ENCODE measurements around the gene TEKTIP1.
A peak's percentile ranks its signal among the peaks of the same experiment; 100 is the strongest.

Gene TEKTIP1

DNA sequence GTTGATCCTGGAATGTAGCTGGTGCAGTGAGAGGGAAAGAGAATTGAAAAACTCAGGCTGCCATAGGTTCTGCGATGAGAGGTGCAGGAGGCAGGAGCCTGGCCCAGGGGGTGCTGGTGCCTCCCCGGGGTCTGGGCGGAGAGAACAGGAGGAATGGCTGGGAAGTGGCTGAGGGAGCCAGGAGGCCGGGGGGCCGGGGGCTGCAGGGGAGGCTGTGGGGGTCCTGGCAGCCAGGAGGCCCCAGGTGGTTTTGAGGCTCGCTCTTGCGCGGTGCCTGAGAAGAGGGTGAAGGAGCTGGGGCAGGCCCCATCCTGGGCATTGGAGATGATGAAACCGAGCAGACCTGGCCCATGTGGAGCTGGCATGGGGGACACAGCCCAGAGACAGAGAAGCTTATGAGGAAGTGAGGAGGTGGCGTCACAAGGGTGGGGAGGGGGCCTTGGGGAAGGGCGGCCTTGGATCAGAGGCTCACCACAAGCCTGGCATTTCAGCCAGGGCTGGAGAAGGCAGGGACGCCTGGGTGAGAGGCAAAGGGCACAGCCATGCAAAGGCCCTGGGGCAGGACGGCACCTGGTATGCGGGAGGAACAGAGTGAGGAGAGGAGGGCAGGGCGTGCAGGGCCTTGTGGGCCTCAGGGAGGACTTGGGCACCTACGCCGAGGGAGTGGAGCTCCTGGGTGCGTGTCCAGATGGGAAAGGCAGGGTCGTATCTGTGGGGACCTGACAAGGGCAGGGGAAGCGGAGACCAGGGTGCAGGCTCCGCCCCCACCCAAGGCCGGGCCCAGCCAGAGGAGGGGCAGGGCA is 1.3 kb upstream of the TEKTIP1 start:
- no peak for DNase-seq (ENCODE audit: low spot score)

DNA sequence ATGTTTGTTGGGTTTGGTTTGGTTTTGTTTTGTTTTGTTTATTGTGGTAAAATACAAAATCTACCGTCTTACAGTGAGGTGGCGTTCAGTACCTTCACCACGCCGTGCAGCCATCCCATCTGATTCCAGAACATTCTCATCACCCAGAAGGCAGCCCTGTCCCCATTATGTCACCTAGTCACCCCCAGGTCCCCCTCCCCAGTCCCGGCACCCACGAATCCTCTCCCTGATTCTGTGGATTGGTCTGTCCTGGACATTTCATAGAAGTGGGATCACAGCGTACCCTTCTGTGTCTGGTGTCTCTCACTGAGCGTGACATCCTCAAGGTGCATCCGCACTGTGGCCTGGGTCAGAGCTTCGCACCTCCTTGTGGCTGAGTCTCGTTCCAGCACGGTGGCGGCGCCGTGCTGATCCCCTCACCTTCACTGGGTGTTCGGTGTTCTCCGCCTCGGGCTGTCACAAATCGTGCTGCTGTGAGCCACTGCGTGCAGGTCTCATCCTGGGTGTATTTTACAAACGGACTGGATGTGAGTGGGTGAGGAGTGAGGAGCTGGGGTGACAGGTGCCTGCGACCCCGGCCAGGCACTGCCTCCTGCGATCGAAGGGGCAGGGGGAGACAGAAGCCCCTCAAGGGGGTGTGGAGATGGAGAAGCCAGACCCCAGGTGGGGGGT is 580 bp upstream of the TEKTIP1 start:
- no peak for DNase-seq (ENCODE audit: low spot score)

DNA sequence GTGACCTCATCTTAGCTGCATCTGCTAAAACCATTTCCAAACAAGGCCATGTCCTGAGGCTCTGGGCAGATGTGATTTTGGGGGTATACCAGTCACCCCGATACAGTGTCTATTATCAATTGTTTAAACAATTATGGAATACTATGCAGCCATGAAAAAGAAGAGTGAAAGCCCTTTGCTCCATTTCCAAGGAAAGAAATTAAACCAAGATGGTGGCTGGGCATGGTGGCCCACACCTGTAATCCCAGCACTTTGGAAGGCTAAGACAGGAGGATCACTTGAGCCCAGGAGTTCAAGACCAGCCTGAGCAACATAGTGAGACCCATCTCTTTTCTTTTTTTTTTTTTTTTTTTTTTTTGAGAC is 763 bp downstream of the TEKTIP1 start:
- DNase-seq (ENCODE audit: low spot score): no peak

DNA sequence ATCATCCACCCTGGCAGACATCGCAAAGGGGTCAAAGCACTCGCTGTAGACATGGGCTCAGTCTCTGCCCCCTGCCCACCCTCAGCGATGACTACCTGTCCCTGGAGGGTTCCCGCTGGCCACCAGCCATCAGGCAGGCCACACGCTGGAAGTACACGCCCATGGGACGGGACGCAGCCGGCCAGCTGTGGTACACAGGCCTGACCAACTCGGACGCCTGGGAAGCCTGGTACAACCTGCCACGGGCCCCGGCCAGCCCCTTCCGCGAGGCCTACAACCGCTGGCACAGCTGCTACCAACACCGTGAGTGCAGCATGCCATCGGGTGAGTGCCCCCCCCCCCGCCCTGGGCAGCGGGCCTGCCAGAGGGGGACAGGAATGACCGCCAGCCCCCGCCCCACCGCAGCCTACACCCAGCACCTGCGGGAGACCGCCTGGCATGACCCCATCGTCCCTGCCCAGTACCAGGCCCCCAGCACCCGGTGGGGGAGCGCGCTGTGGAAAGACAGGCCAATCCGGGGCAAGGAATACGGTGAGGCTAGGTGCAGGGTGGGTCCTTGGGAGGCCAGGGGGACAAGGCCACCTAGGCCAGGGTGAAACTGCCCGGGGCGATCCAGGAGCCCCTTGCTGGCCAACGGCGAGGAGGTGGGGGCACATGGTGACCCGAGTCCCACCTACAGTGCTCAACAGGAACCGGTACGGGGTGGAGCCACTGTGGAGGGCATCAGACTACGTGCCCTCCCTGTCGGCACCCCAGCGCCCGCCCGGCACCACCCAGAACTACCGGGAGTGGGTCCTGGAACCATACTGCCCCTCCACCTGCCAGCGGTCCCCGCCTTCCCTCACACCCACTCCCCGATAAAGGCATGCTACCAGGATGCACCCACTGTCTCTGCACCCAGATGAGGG is 4.4 kb downstream of the TEKTIP1 start:
- DNase-seq (ENCODE audit: low spot score): no peak

DNA sequence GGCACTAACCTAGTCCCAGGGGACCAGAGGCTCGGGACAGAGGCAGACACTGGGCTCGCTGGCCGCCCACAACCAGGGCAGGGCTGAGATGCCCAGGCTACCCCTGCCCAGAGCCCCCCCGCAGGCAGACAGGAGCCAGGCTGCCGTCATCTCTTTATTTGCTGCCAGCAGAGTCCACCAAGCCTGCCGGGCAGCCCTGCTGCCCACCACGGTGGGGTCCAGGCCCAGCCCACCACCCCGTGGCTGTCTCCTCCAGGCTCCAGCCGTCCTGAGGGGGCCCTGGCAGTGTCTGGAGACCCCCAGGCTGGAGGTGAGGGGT is 5.0 kb downstream of the TEKTIP1 start:
- DNase-seq (ENCODE audit: low spot score): no peak

- DNase-seq (ENCODE audit: low spot score): peak; percentile 92
Measured at GRCh38 chr19:3544742-3545668, 6.0 kb downstream of the TEKTIP1 start.

GRCh38 chr19:3545669-3546034 is 6.7 kb downstream of the TEKTIP1 start:
- no peak for DNase-seq (ENCODE audit: low spot score)

- DNase-seq (ENCODE audit: low spot score): no peak
Measured at GRCh38 chr19:3546119-3546518, 7.1 kb downstream of the TEKTIP1 start.

GRCh38 chr19:3547301-3547731 is 8.3 kb downstream of the TEKTIP1 start:
- no peak for DNase-seq (ENCODE audit: low spot score)

DNA sequence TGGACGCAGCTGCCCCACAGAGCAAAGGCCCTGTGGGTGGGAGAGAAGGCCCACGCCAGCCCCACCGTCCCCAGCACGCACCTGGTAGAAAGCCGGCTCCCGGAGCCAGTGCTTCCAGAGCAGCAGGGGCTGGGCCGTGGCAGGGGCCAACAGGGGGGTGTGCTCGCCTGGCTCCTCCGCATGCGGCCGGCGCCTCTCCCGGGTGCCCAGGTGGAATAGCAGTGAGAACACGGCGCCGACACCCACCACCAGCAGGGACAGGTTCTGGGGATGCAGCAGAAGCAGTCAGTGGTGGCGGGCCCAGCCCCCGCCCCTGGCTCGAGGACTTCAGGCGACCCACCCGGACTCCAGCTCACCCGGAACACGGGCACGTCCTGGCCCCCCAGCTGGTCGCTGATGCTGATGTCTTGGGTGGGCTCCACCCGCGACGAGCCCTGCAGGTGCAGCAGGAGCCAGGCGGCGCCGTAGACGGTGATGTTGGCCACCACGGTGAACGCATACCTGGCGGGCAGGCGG is 8.9 kb downstream of the TEKTIP1 start:
- DNase-seq (ENCODE audit: low spot score): no peak

GRCh38 chr19:3548606-3549005 is 9.6 kb downstream of the TEKTIP1 start:
- DNase-seq (ENCODE audit: low spot score): no peak

GRCh38 chr19:3549816-3550215 is 10.8 kb downstream of the TEKTIP1 start:
- peak; percentile 57 for DNase-seq (ENCODE audit: low spot score)

DNA sequence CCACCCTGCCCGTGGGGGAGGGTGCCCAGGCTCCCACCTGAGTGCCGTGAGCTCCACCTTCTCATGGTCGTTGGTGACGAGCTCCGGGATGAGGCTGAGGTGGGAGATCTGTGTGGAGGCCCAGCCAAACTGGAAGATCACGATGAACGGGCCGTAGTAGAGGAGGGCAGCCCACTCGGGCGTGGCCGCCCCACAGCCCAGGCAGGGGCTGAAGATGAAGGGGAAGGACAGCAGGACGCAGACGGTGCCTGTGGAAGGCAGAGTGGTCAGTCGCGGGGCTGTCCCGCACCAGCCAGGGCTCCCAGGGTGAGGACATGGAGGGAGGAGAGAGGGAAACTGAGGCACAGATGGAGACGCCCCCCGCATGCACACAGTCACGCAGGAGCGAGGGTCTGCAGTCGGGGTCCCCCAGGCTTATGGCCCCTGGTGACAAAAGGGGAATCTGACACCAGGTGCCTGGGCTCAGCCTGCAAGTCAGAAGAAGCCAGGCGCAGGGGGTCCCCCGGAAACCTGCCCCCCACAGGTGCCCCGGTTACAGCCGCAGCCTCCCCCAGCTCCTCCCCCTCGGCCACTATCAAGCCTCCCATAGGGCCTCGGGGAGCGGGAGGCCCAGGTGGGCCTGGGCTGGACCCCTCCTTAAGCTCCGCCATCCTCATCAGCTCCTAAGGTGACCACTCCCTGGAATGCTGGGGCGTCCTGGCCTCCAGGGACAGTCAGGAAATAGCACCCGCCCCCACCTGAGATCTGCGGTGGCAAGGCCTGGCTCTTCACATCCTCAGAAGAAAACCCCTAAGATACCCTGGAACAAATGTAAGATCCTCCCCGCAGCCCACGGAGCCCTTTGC is 12.2 kb downstream of the TEKTIP1 start:
- no peak for DNase-seq (ENCODE audit: low spot score)

GRCh38 chr19:3551792-3552095 is 12.8 kb downstream of the TEKTIP1 start:
- no peak for DNase-seq (ENCODE audit: low spot score)

- DNase-seq (ENCODE audit: low spot score): no peak
Measured at GRCh38 chr19:3554254-3555083, 15.5 kb downstream of the TEKTIP1 start.

DNA sequence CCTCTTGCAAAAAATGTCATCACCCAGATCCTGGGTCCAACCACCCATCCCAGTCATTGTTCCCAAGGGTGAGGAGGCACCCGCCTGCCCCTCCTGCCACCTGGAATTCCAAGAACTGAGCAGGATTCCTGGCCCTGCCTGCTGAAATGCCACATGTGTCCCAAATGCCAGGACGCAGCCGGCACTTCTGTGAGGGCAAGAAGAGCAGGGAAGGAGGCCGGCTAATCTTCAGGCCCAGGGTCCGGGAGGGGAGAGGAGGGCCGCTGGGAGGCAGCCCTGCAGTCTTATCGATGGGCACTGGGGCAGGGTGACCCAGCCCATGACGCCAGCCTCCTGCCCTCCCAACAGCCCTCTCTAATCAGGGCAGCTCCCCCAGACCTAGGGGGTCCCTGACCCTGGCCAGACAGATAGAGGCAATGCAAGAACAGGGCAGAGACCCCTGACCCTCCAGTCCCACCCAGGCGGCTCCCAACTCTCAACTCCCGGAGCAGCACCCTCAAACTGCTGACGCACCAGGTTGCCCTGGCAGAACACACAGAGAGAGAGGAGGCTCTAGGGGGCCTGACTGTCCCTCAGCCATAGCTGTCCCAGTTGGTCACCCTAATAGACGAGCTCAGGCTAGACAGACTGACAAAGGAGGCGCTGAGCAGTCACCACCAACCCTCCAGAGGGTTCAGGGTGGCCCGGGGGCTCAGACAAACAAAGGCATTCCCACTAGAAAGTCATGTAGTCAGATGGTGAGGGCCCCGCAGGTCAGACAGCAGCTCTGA is 16.9 kb downstream of the TEKTIP1 start:
- no peak for DNase-seq (ENCODE audit: low spot score)

- no peak for DNase-seq (ENCODE audit: low spot score)
Measured at GRCh38 chr19:3556423-3556977, 17.5 kb downstream of the TEKTIP1 start.

GRCh38 chr19:3556978-3557460 is 18.0 kb downstream of the TEKTIP1 start:
- DNase-seq (ENCODE audit: low spot score): peak; percentile 78

Data from D341Med (cell line).